ENCODE data around the gene SEMA3D.

The SEMA3D gene

GRCh38 chr7:85186521-85187241 lies at the start of gene SEMA3D:
Gene SEMA3D (minus strand): TSS chr7:85187056. CDS start chr7:85121891, 65,165 bp downstream.
- TF ChIP-seq GATA1 (IDR thresholded peaks at IDR 0.05; ENCODE audit: low read depth, low read length) (no peak), POLR2A (IDR thresholded peaks at IDR 0.05; ENCODE audit: low read length) (no peak)
- DNase-seq: peak; percentile 42 to 43

- DNase-seq: no peak
- no peak for TF ChIP-seq GATA1 (IDR thresholded peaks at IDR 0.05; ENCODE audit: low read depth, low read length)
- TF ChIP-seq POLR2A (IDR thresholded peaks at IDR 0.05; ENCODE audit: low read length): no peak
These were observed 47.9 kb upstream of the SEMA3D start for GRCh38 chr7:85234730-85235129.

- TF ChIP-seq POLR2A (IDR thresholded peaks at IDR 0.05; ENCODE audit: low read length) (no peak), GATA1 (IDR thresholded peaks at IDR 0.05; ENCODE audit: low read depth, low read length) (no peak)
These were observed 45.2 kb upstream of the SEMA3D start for GRCh38 chr7:85232068-85232467.

DNA sequence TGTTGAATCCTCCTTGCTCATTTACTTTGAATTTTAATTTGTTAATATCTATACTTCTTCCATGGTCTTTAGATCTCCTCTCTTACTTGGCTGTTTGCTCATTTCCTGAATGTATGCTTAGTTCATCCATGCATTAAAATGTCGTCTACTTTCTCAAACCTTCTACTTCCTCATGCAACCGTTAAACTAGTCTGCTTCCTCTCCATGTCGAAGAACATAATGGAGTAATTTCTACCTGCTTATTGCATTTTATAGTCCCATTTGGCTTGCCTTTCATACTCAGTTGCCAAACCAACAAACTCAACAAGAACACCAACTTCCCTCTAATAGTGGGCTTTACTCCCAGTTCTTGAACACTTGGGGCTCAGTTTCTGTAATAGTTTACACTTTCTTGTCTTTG lies 43.8 kb upstream of the SEMA3D start:
- TF ChIP-seq POLR2A (IDR thresholded peaks at IDR 0.05; ENCODE audit: low read length) (no peak), GATA1 (IDR thresholded peaks at IDR 0.05; ENCODE audit: low read depth, low read length) (no peak)
- no peak for DNase-seq

More at GRCh38 chr7:85232068-85232467, 45.2 kb upstream of the SEMA3D start:
- DNase-seq: no peak

DNA sequence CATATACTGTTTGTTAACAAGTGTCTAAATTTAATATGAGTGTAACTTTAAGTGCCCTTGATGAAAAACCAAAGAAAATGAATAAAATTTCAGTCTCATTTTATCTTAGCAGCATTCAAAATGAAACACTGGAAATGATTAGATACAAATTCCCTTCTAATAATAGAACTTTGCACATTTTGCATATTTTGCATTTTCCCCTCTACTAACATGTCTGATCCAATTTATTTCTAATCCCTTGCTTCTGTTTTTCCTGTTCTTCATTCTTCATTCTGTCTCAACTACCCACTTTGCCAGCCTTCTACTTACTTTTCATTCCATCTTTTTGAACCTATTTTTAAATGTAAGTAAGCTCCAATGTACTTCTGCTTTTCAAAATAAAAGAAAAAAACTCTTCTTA lies 42.7 kb upstream of the SEMA3D start:
- TF ChIP-seq POLR2A (IDR thresholded peaks at IDR 0.05; ENCODE audit: low read length) (no peak), GATA1 (IDR thresholded peaks at IDR 0.05; ENCODE audit: low read depth, low read length) (no peak)

DNA sequence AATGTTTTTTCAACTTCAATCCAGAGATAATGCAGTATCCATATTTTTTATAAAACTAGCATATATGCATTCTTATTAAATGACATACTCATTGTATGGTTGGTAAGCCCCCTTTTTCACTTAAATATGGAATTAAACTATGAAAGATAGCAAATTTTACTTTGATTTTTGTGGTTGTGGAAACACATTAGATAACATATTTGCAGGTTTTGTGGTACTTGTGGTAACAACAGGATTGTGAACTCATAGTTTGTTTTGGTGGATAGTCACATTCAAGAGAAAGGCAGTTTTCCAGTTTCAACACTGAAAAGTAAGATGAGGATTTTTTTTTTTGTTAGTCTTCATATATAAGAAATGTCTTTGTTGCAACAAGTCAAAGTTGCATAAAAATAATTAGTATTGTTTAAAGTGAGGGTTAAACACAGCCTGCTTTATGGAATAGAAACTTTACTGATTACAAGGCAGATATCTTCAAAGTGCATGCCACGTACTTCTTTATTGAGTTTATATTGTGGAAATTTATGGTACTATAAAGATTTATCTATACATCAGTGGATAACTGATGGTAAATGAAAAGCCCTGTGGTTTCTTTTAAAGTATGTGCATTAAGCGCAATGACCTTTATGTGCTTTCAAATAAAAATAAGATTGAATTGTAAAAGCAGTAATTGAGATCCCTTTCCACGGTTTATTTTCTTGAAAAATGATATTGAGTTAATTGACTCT lies 39.7 kb upstream of the SEMA3D start:
- TF ChIP-seq POLR2A (IDR thresholded peaks at IDR 0.05; ENCODE audit: low read length): no peak
- no peak for TF ChIP-seq GATA1 (IDR thresholded peaks at IDR 0.05; ENCODE audit: low read depth, low read length)
- no peak for DNase-seq

More for the DNA sequence above, 42.7 kb upstream of the SEMA3D start:
- DNase-seq: no peak

DNA sequence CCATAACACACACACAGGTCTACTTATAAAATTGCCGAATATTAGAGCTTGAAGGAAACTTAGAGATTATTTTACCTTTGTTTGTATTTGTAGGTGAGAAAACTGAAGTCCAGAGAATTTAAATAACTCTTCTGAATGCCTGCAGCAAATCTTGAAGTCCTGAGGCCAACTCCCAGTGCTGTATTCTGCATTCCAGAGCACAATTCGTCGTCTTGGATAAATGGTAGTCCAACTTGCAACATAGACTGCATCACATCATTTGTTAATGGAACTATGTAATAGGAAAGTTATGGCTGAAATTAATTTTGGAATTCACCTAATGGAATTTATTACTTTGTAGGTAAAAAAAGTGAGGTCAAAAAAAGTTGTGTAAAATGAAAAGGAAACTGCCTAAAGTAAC lies 37.3 kb upstream of the SEMA3D start:
- no peak for DNase-seq

GRCh38 chr7:85222522-85222921 lies 35.7 kb upstream of the SEMA3D start:
- DNase-seq: no peak
- TF ChIP-seq POLR2A (IDR thresholded peaks at IDR 0.05; ENCODE audit: low read length) (no peak), GATA1 (IDR thresholded peaks at IDR 0.05; ENCODE audit: low read depth, low read length) (no peak)

More for the DNA sequence above, 37.3 kb upstream of the SEMA3D start:
- no peak for TF ChIP-seq POLR2A (IDR thresholded peaks at IDR 0.05; ENCODE audit: low read length)
- TF ChIP-seq GATA1 (IDR thresholded peaks at IDR 0.05; ENCODE audit: low read depth, low read length): no peak

- no peak for TF ChIP-seq GATA1 (IDR thresholded peaks at IDR 0.05; ENCODE audit: low read depth, low read length)
- TF ChIP-seq POLR2A (IDR thresholded peaks at IDR 0.05; ENCODE audit: low read length): no peak
- DNase-seq: no peak
These were observed 34.9 kb upstream of the SEMA3D start for GRCh38 chr7:85221796-85222195.

DNA sequence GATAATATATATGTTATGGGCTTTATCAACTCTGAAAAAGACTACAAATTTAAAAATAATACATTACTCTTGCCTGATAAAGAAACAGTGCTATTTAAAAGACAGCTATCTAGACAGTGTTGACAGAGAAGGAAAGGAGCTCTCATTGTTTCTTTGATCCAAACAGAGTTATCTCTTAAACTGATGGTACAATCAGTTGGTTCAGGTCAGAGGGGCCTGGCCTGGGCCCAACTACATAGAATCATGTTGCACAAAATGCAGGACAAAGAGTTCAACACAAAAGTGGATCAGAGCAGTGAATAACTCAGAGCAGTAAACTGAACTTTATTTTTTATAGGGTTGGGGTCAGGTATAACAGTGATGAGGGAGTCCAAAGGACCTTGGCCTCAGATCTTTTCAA lies 33.8 kb upstream of the SEMA3D start:
- DNase-seq: no peak
- TF ChIP-seq GATA1 (IDR thresholded peaks at IDR 0.05; ENCODE audit: low read depth, low read length) (no peak), POLR2A (IDR thresholded peaks at IDR 0.05; ENCODE audit: low read length) (no peak)

- TF ChIP-seq POLR2A (IDR thresholded peaks at IDR 0.05; ENCODE audit: low read length) (no peak), GATA1 (IDR thresholded peaks at IDR 0.05; ENCODE audit: low read depth, low read length) (no peak)
- DNase-seq: no peak
These were observed 33.2 kb upstream of the SEMA3D start for GRCh38 chr7:85220023-85220422.

DNA sequence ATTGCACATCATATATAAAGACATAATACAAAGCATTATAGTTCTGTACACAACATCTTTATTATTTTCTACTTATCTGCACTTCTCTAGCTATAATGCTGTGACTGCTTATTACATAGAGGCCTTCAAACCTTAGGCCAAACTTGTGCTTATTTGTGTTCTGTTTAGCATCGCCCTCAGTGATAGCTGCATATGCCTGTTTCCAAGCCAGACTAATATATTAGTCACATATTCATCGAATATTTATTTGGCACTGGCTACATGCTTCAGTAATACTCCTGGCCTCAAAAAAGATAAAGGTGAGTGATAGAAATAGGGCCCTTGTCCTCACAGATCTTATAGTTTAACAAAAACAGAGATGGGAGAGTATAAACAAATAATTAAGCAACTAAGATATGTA lies 30.2 kb upstream of the SEMA3D start:
- DNase-seq: no peak

DNA sequence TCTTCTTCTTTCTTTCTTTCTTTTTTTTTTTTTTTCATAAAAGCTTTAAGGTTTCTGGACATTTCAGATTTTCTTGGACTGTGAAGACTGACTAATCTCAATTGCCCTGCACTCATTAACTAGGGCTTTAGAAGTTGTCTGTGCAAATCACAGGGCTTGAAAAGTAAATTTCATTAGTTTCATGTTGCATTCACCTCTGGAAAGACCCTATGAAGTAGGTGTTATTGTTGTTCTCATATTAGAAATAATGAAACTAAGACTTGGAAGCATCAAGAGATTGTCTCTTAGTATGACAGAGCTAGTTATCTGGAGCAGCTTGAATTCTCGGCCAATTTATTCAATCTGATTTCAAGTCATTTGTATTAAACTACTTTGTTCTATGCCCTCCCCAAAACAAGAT lies 28.2 kb upstream of the SEMA3D start:
- TF ChIP-seq POLR2A (IDR thresholded peaks at IDR 0.05; ENCODE audit: low read length): no peak
- TF ChIP-seq GATA1 (IDR thresholded peaks at IDR 0.05; ENCODE audit: low read depth, low read length): no peak
- no peak for DNase-seq

More for the DNA sequence above, 30.2 kb upstream of the SEMA3D start:
- TF ChIP-seq GATA1 (IDR thresholded peaks at IDR 0.05; ENCODE audit: low read depth, low read length) (no peak), POLR2A (IDR thresholded peaks at IDR 0.05; ENCODE audit: low read length) (no peak)

DNA sequence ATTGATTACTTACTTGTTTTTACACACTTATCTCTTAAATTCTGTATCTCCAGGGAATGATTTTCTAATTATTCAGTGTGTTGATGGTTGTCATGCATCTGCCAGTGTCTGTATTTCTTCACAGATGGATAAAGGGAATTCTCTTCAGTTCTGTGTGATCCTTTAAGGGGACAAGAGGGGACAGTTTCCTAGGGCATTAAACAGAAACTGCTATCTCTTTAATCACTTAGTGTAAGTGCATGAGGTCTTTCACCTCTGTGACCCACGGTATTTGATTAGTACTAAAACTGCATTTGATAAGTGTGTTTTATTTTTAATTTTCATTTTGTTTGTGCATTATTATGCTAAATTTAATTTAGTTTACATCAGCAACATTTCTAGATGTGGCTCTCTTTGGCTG lies 26.6 kb upstream of the SEMA3D start:
- no peak for DNase-seq
- TF ChIP-seq POLR2A (IDR thresholded peaks at IDR 0.05; ENCODE audit: low read length): no peak
- no peak for TF ChIP-seq GATA1 (IDR thresholded peaks at IDR 0.05; ENCODE audit: low read depth, low read length)

DNA sequence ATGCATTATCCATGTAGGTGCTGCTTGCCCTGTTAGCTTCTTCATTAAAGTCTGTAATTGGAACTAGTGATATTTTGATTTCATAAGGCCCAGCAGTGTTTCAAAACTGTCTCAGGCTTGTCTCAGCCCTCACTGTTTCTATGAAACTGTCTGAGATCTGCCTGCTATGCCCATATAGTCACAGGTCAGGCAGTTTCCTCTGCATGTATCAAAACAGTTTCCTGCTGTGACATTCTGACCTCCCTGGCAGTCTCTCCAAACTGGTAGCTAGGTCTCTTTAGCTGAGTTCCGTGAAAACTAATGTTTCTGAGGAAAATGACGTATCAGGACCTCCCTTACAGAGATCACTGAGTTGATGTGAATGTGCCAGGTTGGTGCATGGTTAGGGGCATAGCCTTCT lies 18.9 kb upstream of the SEMA3D start:
- TF ChIP-seq POLR2A (IDR thresholded peaks at IDR 0.05; ENCODE audit: low read length): no peak
- no peak for TF ChIP-seq GATA1 (IDR thresholded peaks at IDR 0.05; ENCODE audit: low read depth, low read length)
- no peak for DNase-seq
